SH-SY5Y (cell line): Measurements from ENCODE around the gene GABRG3.

Experiments used
- GATA2 ChIP-seq: IDR thresholded peaks from 2 replicates; pipeline ENCODE4 v1.6.1; 2011; ENCODE audit warnings: mild to moderate bottlenecking, low read depth, low read length
- GATA3 ChIP-seq: IDR thresholded peaks from 2 replicates; pipeline ENCODE4 v1.6.1; 2011; ENCODE audit warnings: low read depth, mild to moderate bottlenecking, low read length, moderate library complexity

The GABRG3 gene

DNA sequence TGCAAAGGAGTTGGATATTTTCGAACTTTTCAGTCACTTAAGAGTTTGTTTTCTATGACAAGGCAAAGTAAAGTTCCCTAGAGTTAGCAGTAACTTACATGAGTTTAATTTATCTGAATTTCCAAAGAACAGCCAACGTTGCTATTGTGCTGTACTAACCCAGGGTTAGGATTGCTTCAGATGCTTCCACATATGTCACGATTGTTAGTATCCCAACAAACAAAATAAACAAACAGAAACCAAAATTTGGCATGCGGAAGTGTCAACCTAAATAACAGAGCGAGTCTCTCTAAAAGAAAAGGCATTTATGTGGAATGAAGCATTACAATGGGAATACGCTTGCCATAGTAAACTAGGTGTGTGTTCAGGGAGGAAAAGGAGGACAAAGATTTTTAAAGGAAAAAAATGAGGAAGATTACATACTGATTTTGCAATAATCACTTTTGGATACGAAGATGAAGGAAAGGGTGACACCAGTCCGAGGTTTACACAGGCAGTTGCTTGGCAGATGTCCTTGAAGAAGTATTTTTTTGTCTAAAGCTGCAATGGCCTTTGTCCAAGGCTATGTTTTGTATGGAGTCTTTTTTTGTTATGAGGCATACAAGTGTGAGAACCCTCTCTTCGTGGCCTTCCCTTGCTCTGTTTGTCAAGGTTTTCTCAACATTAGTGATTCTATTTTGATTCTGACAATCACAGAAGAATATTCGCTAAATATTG is 267.9 kb downstream of the GABRG3 start:
- no peak for TF ChIP-seq GATA2

DNA sequence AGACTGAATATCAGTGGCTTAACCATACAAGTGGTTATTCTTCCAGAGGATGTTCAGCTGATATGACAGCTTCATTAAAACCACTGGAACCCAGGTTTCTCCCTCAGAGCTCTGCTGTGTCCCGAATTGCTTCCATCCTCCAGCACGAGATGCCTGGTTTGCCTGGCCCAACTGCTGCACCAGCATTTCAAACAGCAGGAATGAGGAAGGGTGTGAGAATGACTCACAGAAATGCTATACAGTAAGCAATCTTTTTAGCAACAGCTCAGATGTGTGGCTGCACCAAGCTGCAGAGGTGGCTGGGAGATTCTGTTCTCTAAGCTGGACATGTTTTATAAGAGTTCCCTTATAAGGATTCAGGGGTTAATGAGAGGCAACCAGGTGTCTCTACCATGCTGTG is 271.0 kb downstream of the GABRG3 start:
- no peak for TF ChIP-seq GATA2
- no peak for TF ChIP-seq GATA3

DNA sequence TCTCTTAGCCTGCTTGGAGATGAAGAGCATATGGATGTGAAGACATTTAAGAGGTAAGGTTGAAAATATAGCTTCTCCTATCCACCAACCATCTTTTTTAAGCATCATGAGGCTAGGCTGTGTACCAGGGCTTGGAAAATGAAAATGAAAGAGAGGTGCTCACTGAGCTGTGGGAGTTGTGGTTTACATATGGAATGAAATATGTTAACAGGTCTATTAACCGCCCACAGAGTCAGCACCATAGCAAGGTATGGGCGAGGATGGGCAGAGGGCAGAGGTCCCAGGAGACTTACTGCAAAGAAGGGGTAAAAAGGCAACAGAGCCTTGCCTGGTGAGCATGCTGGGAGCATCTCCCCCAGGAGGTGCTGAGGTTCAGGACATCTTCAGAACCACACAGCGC is 273.1 kb downstream of the GABRG3 start:
- TF ChIP-seq GATA3 (no peak), GATA2 (no peak)

DNA sequence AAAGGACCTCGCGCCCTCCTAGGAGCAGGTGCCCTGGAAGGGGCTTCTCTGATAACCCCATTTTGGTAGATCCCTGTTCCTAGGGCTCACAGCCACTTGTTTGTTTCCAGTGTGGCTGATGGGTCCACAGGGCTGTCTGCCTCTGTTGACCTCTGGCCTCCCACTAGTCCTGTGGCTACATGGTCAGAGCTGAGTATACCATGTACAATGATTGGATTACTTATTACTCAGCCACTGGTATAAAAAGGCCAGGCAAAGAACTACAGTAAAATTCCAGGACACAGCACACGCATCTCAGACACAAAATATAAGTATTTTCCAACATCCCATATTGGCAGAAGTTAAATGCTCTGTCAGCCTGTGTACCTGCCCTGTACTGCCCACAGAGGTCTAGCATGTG is 277.3 kb downstream of the GABRG3 start:
- TF ChIP-seq GATA3 (no peak), GATA2 (no peak)

DNA sequence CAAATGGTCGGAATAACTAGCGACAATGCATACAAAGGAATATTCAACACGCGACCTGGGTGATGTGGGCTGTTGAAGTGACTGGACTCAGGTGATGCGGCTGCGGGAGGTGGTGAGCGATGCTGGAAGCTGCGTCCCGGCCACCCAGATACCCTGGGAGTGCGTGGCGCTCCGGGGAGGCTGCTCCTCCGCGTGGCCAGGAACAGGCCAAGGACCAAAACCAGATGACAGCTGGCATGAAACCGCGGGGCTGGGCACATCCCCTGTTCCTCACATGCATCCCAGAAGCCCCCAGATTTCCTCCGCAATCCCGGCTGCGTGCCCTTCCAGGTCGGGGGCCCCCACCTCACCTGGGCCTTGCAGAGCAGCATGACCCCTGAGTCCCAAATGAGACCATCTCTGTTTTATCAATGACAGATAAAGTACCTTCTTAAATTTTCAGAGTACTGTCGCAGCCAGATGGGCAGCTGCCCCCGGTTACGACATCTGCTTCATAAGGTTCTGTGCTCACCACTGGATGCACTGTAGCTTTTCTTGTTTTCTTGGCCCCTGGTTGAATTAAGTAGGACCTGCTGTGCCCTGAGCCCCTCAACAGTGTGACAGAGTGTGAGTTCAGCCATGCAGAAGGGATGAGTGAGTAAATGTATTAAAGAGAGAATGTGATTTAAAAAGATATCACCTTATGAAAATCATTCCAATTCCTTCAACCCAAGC is 278.2 kb downstream of the GABRG3 start:
- TF ChIP-seq GATA3 (no peak), GATA2 (no peak)

DNA sequence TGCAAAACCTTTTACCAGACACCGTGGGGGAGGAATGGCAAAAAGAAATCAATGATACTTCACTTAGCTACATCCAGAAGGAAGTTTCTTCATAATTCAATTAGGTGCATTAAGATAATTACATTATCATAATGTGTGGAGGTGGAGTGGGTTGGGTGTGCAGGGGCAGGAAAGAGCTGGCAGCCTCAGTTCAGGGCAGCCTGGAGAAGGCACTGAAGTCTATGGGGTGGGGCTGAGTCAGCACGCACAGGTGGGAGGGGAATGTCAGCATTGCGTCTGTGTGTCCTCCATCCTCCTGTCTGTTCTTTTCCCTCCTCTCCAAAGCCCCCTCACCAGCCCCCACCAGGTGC is 278.8 kb downstream of the GABRG3 start:
- TF ChIP-seq GATA3 (no peak), GATA2 (no peak)

DNA sequence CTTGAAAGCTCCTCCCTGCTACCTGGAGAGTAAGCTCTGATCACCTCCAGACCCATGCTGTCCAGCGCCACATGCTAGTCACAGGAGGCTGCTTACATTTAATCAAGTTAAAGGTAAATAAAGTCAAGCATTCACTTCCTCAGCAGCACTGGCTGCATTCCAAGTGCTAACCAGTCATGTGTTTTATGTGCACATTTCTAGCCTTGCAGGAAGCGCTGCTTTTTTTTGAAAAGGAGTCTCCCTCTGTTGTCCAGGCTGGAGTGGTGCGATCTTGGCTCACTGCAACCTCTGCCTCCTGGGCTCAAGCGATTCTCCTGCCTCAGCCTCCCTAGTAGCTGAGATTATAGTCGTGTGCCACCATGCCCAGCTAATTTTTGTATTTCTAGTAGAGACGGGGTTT is 279.2 kb downstream of the GABRG3 start:
- no peak for TF ChIP-seq GATA2

DNA sequence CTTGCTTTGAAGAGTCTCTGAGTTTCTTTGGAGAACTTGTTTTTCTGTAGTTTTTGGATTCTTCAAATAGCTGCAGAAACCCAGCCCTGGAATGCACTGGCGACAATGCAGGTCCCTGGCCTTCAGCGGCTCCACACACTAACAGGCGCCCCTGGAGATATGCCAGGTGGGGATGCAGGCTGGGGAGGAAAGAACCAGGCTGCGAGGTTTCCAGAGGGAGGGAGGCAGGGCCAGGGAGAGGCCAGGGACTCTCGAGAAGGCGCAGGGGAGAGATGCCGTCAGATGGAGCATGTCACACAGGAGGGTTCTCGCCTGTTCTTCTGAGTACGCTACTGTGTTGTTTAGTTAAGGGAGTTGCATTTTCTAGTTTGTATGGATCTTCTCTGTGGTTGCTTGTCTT is 283.1 kb downstream of the GABRG3 start:
- TF ChIP-seq GATA2: no peak
- no peak for TF ChIP-seq GATA3

DNA sequence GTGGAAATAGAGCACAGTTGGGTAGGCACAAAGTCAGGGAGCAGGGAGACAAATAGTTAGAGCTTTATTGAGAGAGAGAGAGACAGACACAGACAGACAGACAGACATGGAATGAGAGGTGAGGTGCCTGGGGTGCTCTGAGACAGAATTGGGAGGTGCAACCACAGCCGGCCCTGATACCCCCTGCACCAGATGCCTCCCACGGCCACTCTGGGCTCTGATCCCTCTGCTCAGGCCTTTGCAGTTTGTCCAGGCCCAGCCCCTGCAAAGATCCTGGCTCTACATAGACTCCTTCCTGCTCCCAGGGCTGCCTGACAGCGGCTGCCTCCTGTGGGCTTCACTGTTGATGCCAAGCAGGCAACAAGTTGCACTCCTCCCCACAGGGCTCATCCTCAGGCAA is 283.8 kb downstream of the GABRG3 start:
- TF ChIP-seq GATA2: no peak

DNA sequence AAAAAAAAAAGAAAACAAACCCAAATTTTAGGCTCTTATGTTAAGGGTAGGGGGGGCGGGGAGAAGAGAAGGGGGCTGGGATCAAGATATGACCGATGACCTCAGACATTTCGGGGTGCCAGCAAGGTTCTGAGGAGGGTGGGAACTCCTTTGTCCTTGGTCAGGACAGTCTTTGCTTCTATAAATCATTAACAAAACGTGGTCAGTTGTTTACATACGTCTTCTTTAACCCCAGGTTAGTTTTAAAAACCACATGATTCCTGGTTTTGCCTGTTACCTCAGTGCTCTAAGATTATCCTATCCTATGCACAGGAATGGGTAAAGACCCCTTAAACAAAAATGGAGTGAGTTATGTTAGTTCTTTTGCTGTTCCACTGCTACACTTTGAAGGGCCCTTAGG is 285.5 kb downstream of the GABRG3 start:
- TF ChIP-seq GATA3: no peak
- no peak for TF ChIP-seq GATA2

DNA sequence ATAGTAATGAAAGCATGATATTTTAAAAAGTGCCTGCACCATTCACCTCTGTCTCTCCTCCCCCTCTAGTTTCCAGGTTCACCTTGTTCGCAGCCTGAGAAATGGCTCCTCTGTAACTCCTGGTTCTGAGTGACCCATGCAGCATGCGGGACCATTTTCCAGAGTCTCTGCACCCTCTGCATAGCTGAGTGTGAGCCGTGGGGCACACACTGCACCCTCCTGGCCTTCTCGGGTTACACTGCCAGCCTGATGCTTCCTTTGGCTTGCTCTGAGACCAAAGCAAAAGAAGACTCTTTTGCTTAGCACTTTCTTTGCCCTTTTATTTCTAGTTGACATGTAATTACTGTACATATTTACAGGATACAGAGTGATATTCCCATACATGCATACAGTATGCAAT is 287.3 kb downstream of the GABRG3 start:
- TF ChIP-seq GATA2: no peak
- no peak for TF ChIP-seq GATA3

DNA sequence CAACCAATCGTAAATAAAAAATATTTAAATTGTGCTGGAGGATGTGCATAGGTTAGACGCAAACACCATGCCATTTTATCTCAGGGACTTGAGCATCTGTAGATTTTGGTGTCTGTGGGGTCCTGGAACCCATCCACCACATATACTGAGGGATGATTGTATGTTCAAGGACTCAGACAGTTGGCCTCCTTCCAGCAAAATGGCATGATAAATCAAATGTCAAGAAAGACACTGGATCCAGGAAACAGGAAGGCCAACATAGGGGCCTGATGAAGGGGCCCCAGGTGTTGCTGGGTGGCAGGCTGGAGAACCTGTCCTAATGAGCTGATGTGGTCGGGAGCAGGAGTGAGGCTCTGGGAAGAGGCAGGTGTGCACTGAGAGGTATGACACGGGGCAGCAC is 289.5 kb downstream of the GABRG3 start:
- TF ChIP-seq GATA3: no peak
- TF ChIP-seq GATA2: no peak

DNA sequence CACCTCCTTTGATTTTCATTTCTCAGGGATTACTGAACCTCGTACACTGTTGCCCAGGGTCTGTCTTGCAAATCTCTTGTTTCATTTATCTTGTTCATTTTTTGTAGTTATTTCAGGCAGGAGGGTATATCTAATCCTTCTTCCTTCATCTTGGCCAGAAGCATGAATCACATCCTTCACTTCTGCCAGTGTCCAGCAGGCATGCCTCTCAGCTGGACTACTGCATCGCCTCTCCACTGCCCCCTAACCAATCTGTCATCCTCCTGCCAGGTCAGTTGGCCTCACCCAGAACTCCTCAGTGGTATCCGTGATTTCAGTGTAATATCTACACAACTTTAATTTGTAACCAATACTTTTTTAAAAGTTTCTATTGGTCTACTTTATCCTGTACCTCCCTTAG is 297.9 kb downstream of the GABRG3 start:
- no peak for TF ChIP-seq GATA2

DNA sequence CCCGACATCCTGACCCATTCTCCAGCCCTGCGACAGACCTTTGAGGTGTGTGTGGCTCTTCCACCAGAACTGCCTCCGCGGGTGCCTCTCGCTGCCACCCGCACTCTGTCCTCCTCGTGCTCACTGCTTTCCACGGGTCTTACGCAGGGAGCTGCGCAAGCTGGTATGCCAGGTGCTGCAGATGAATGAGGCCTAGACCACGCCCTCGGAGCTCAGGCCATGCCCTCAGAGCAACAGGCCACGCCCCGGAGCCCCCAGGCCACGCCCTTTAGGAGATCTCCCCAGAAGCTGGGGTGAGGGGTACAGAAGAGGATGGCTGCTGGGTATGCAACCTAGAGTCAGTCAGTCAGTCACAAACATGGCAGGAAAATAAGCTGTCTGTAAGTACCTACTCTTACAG is 300.3 kb downstream of the GABRG3 start:
- TF ChIP-seq GATA3 (no peak), GATA2 (no peak)

DNA sequence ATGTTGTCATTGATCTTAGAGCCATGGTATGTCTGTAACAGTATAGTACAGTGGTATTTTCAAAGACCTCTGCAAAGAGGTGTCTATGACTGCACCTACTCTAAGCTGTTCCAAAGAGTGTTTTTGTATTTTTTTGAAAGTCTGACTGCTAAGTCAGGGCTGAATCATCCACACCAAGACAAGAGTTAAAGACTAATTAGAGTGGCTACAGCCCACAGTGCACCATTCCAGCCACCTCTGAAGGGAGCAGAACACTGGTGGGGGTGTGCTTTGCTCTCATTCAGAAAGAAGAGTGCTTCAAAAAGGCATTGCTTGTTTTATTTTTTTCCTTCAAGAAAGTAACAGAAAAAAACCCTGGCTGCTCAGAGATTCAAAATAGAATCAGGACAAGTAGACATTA is 301.4 kb downstream of the GABRG3 start:
- TF ChIP-seq GATA3 (no peak), GATA2 (no peak)

DNA sequence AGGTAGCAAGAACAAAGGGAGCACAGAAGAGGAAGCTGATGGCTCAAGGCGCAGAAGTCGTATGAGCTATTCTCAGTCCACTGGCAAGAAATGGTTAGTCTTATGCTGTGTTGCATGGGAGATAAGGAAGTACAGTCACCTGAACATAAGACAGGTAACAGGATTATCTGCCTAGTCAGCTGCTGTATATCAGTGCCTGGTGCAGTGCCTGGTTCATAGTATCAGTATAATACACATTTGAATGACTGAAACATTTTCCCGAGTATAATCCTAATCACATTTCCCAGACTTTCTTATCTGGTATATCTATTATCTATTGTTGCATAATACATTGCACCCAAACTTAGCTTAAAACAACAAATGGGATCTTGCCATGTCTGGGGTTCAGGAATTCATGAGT is 302.5 kb downstream of the GABRG3 start:
- TF ChIP-seq GATA3: no peak
- no peak for TF ChIP-seq GATA2
